Measurements from ENCODE around the gene RAMP2.
"Not testable (repeated sequence)": the region's sequence is repeated elsewhere in the genome, so short reads cannot be mapped to it uniquely, and the experiment has no call there.

RAMP2 gene

DNA sequence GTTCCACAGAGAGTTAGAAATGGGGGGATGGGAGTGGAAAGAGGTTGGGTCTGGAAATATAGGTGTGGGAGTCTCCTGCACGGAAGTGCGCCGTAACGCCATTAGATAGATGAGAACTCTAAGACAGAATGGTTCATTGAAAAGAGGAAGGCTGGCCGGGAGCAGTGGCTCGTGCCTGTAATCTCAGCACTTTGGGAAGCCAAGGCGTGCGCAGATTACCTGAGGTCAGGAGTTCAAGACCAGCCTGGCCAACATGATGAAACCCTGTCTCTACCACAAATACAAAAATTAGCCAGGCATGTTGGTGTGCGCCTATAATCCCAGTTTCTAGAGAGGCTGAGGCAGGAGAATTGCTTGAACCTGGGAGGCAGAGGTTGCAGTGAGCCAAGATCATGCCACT is 7.0 kb downstream of the RAMP2 start:
- not testable (repeated sequence) for H3K27me3 ChIP-seq (ENCODE audit: control insufficient read depth in 1 of 2, insufficient read depth in 2 of 2, low read length in 2 of 2); H3K4me1 ChIP-seq (ENCODE audit: control insufficient read depth in 1 of 2, insufficient read depth in 2 of 2, low read length in 2 of 2); H3K27ac ChIP-seq (ENCODE audit: low read depth, low read length); H3K9ac ChIP-seq (ENCODE audit: low read depth in 1 of 2, low read length in 2 of 2); H3K36me3 ChIP-seq (ENCODE audit: control insufficient read depth in 1 of 2, insufficient read depth in 2 of 2, low read length in 2 of 2); H3K4me3 ChIP-seq (ENCODE audit: low read depth in 1 of 2, low read length in 2 of 2); H3K9me3 ChIP-seq (ENCODE audit: control insufficient read depth in 1 of 2, low read length in 2 of 2)

DNA sequence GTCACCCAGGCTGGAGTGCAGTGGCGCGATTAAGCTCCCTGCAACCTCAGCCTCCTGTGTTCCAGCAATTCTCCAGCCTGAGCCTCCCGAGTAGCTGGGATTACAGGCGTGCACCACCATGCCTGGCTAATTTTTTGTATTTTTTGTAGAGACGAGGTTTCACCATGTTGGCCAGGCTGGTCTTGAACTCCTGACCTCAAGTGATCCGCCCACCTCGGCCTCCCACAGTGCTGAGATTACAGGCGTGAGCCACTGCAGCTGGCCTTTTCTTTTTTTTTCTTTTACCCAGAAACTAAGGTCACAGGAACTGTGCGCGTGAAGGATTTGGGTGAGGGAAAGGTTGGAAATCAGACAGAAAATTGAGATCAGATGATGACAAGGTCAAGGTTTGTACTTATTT is 8.9 kb downstream of the RAMP2 start:
- H3K4me3 ChIP-seq (ENCODE audit: low read depth in 1 of 2, low read length in 2 of 2); H3K27me3 ChIP-seq (ENCODE audit: control insufficient read depth in 1 of 2, insufficient read depth in 2 of 2, low read length in 2 of 2); H3K9me3 ChIP-seq (ENCODE audit: control insufficient read depth in 1 of 2, low read length in 2 of 2); H3K27ac ChIP-seq (ENCODE audit: low read depth, low read length); H3K9ac ChIP-seq (ENCODE audit: low read depth in 1 of 2, low read length in 2 of 2); H3K36me3 ChIP-seq (ENCODE audit: control insufficient read depth in 1 of 2, insufficient read depth in 2 of 2, low read length in 2 of 2): not testable (repeated sequence)
- peaks cover 10 to 12% of the 10 kb centered on the region in 2 donors for H3K4me1 ChIP-seq (ENCODE audit: control insufficient read depth in 1 of 2, insufficient read depth in 2 of 2, low read length in 2 of 2)

DNA sequence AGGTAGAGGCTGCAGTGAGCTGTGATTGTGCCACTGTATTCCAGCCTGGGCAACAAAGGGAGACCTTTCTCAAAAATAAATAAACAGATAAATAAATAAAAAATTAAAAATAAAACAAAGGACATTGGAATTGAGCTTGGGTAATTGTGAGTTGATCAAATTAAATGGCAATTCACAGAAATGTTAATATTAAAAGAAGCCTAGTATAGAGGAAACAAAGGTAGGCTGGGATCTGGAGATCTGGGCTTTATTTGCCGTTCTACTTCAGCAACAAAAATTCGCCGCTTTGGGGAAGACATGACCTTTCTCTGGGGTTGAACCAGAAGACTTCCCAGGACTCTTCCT is 11.9 kb downstream of the RAMP2 start:
- Histone ChIP-seq H3K27ac (ENCODE audit: low read depth, low read length) (peak overlapping the region; percentile 64), H3K9ac (ENCODE audit: low read depth in 1 of 2, low read length in 2 of 2) (peak overlapping the region; percentile 86 to 88), H3K36me3 (ENCODE audit: control insufficient read depth in 1 of 2, insufficient read depth in 2 of 2, low read length in 2 of 2) (peaks cover 11 to 24% of the 10 kb centered on the region in 2 donors), H3K27me3 (ENCODE audit: control insufficient read depth in 1 of 2, insufficient read depth in 2 of 2, low read length in 2 of 2) (no peaks in the 10 kb centered on the region), H3K4me3 (ENCODE audit: low read depth in 1 of 2, low read length in 2 of 2) (peak overlapping the region; percentile 86 to 99), H3K4me1 (ENCODE audit: control insufficient read depth in 1 of 2, insufficient read depth in 2 of 2, low read length in 2 of 2) (peaks cover 10 to 12% of the 10 kb centered on the region in 2 donors), H3K9me3 (ENCODE audit: control insufficient read depth in 1 of 2, low read length in 2 of 2) (no peaks in the 10 kb centered on the region)

DNA sequence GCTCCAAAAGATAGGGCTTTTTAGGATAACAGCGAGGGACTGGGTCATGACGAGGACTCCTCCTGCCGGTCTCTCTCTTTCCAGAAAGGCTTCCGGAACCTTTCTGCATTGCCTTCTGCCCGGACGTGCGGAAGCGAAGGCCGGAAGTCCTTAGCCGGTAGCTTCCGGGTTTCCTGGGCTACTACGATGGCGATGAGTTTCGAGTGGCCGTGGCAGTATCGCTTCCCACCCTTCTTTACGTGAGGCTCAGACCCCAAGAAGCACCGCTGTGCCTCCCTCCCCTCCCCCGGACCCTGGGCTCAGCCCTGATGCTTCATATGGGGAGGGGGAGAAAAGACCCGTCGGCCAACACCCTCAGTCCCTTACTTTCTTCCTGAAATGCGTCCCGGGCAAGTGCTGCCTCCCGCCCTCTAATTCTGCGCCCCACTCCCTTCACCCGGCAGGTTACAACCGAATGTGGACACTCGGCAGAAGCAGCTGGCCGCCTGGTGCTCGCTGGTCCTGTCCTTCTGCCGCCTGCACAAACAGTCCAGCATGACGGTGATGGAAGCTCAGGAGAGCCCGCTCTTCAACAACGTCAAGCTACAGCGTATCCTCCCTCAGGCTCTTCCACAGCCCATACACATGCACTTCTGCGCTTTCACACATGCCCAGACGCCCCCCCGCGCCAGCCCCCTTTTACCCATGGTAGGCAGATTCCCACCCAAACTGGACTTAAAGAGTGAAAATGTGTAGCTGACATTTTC is 12.4 kb downstream of the RAMP2 start, which contains the start of gene VPS25:
TSS of gene VPS25 (plus strand) at position 160 of the 746 bp plus-strand sequence. CDS start at position 187, 27 bp downstream.
- peaks cover 14 to 30% of the 10 kb centered on the region in 2 donors for H3K36me3 ChIP-seq (ENCODE audit: control insufficient read depth in 1 of 2, insufficient read depth in 2 of 2, low read length in 2 of 2)
- no peaks in the 10 kb centered on the region for H3K27me3 ChIP-seq (ENCODE audit: control insufficient read depth in 1 of 2, insufficient read depth in 2 of 2, low read length in 2 of 2)
- peak within 1 kb of the TSS; percentile 64 for H3K27ac ChIP-seq (ENCODE audit: low read depth, low read length)
- peak within 1 kb of the TSS; percentile 86 to 88 for H3K9ac ChIP-seq (ENCODE audit: low read depth in 1 of 2, low read length in 2 of 2)
- no peaks in the 10 kb centered on the region for H3K9me3 ChIP-seq (ENCODE audit: control insufficient read depth in 1 of 2, low read length in 2 of 2)
- H3K4me3 ChIP-seq (ENCODE audit: low read depth in 1 of 2, low read length in 2 of 2) = peak within 1 kb of the TSS; percentile 86 to 99
- peaks cover 10 to 12% of the 10 kb centered on the region in 2 donors for H3K4me1 ChIP-seq (ENCODE audit: control insufficient read depth in 1 of 2, insufficient read depth in 2 of 2, low read length in 2 of 2)

DNA sequence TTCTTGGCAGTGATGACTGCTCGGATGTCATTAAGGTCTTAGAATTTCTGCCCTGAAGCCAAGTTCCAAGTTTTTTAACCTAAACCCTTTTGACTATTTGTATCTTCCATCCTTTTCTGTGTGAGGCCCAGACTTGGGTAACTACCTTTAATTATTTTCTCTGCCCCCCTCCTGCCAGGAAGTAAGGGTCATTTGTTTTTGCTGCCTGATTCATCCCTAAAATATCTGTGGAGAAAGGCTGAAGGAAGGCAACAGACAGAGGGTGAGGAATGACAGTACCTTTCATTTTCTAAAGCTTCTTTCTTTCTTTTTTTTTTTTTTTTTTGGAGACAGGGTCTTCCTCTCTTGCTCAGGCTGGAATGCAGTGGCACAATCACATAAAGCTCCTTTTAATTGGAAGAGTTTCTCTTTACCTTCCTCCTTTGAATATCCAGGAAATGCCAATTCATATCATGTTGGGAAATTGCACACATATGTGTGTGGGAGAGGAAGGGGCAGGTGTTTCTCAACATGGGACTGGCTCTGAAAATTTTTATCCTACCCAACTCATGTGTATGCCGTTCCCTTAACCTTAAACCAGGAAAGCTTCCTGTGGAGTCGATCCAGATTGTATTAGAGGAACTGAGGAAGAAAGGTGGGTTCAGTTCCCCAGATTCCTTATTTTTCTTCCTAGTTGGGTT is 13.2 kb downstream of the RAMP2 start:
- H3K9ac ChIP-seq (ENCODE audit: low read depth in 1 of 2, low read length in 2 of 2) = peak overlapping the region; percentile 86 to 88
- no peaks in the 10 kb centered on the region for H3K27me3 ChIP-seq (ENCODE audit: control insufficient read depth in 1 of 2, insufficient read depth in 2 of 2, low read length in 2 of 2)
- no peak overlapping the region for H3K27ac ChIP-seq (ENCODE audit: low read depth, low read length)
- H3K9me3 ChIP-seq (ENCODE audit: control insufficient read depth in 1 of 2, low read length in 2 of 2) = no peaks in the 10 kb centered on the region
- H3K36me3 ChIP-seq (ENCODE audit: control insufficient read depth in 1 of 2, insufficient read depth in 2 of 2, low read length in 2 of 2) = peaks cover 18 to 37% of the 10 kb centered on the region in 2 donors
- peak overlapping the region; percentile 86 to 99 for H3K4me3 ChIP-seq (ENCODE audit: low read depth in 1 of 2, low read length in 2 of 2)
- peaks cover 10 to 12% of the 10 kb centered on the region in 2 donors for H3K4me1 ChIP-seq (ENCODE audit: control insufficient read depth in 1 of 2, insufficient read depth in 2 of 2, low read length in 2 of 2)

DNA sequence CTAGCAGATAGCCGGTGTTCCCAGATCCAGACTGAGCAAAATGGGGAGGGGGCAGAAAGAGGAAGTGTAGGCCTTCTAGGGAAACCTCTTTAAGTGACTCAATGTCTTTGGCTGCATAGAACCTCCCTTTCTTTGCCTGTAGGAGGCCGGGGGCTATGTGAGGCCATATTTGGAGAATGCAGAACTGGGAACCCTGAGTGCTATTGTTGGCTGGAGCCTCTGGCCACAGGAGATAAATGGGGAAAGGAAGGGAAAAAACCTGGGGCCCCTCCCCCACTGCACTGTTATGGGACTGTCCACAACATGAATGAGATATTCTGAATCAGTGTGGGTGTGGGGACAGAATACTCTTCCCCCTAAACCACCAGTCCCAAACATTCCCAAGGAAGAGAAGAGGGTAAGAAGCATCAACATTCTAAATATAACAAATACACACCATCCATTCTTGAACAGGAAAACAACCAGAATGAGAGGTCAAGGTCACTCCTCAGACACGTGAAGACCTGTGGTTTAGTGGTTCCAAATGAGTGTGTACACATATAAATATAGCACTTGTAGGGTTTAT is 14.6 kb downstream of the RAMP2 start:
- no peak overlapping the region for H3K27ac ChIP-seq (ENCODE audit: low read depth, low read length)
- no peaks in the 10 kb centered on the region for H3K9me3 ChIP-seq (ENCODE audit: control insufficient read depth in 1 of 2, low read length in 2 of 2)
- peaks cover 17 to 20% of the 10 kb centered on the region in 2 donors for H3K4me1 ChIP-seq (ENCODE audit: control insufficient read depth in 1 of 2, insufficient read depth in 2 of 2, low read length in 2 of 2)
- no peak overlapping the region for H3K4me3 ChIP-seq (ENCODE audit: low read depth in 1 of 2, low read length in 2 of 2)
- no peaks in the 10 kb centered on the region for H3K27me3 ChIP-seq (ENCODE audit: control insufficient read depth in 1 of 2, insufficient read depth in 2 of 2, low read length in 2 of 2)
- peaks cover 22 to 39% of the 10 kb centered on the region in 2 donors for H3K36me3 ChIP-seq (ENCODE audit: control insufficient read depth in 1 of 2, insufficient read depth in 2 of 2, low read length in 2 of 2)
- no peak overlapping the region for H3K9ac ChIP-seq (ENCODE audit: low read depth in 1 of 2, low read length in 2 of 2)

DNA sequence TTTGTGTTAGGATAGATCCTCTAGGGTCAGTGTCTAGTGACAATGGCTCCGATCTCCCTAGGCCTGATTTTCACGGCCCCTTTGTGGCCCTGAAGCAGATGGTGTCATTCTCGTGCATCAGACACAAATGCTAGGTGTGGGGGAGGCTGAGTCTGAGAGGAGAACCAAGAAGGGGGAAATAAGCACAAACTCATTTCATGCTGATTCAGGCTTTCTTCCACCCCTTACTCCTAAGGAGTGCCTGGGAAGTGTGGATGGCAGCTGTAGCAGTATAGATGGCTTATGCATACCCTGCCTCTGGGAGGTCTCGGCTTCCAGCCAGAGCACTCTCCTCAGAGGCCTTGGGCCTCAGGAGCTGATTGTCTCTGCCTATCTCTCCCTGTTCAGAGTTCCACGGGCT is 17.5 kb downstream of the RAMP2 start:
- Histone ChIP-seq H3K9me3 (ENCODE audit: control insufficient read depth in 1 of 2, low read length in 2 of 2) (no peaks in the 10 kb centered on the region), H3K4me3 (ENCODE audit: low read depth in 1 of 2, low read length in 2 of 2) (no peak overlapping the region), H3K36me3 (ENCODE audit: control insufficient read depth in 1 of 2, insufficient read depth in 2 of 2, low read length in 2 of 2) (peaks cover 22 to 39% of the 10 kb centered on the region in 2 donors), H3K27me3 (ENCODE audit: control insufficient read depth in 1 of 2, insufficient read depth in 2 of 2, low read length in 2 of 2) (peaks cover 18 to 21% of the 10 kb centered on the region in 2 donors), H3K27ac (ENCODE audit: low read depth, low read length) (no peak overlapping the region), H3K9ac (ENCODE audit: low read depth in 1 of 2, low read length in 2 of 2) (no peak overlapping the region), H3K4me1 (ENCODE audit: control insufficient read depth in 1 of 2, insufficient read depth in 2 of 2, low read length in 2 of 2) (peaks cover 24 to 28% of the 10 kb centered on the region in 2 donors)

DNA sequence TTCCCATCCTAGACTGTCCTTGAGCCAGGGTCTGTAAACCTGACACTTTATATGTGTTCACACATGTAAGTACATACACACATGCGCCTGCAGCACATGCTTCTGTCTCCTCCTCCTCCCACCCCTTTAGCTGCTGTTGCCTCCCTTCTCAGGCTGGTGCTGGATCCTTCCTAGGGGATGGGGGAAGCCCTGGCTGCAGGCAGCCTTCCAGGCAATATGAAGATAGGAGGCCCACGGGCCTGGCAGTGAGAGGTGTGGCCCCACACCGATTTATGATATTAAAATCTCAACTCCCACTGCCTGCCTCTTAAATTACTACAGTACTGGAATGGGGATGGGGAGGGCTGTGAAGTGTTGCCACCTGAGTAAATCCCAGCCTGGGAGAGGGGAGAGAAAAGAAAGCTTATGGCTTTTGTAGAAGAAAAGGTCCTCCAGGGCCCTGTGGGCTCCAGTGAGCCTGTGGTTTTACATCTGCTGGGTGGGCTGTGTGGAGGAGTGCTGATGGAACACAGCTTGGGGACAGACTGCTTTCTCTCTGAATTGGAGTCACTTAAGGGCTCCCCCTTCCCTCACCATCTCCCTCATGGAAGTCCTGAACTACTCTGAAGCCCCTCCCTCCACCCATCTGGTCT is 18.4 kb downstream of the RAMP2 start:
- no peak overlapping the region for H3K27ac ChIP-seq (ENCODE audit: low read depth, low read length)
- peak overlapping the region in 1 of 2 donors; percentile 57 for H3K4me3 ChIP-seq (ENCODE audit: low read depth in 1 of 2, low read length in 2 of 2)
- peaks cover 16 to 20% of the 10 kb centered on the region in 2 donors for H3K4me1 ChIP-seq (ENCODE audit: control insufficient read depth in 1 of 2, insufficient read depth in 2 of 2, low read length in 2 of 2)
- no peaks in the 10 kb centered on the region for H3K9me3 ChIP-seq (ENCODE audit: control insufficient read depth in 1 of 2, low read length in 2 of 2)
- peaks cover 24 to 26% of the 10 kb centered on the region in 2 donors for H3K27me3 ChIP-seq (ENCODE audit: control insufficient read depth in 1 of 2, insufficient read depth in 2 of 2, low read length in 2 of 2)
- H3K36me3 ChIP-seq (ENCODE audit: control insufficient read depth in 1 of 2, insufficient read depth in 2 of 2, low read length in 2 of 2) = peaks cover 22 to 39% of the 10 kb centered on the region in 2 donors
- no peak overlapping the region for H3K9ac ChIP-seq (ENCODE audit: low read depth in 1 of 2, low read length in 2 of 2)

DNA sequence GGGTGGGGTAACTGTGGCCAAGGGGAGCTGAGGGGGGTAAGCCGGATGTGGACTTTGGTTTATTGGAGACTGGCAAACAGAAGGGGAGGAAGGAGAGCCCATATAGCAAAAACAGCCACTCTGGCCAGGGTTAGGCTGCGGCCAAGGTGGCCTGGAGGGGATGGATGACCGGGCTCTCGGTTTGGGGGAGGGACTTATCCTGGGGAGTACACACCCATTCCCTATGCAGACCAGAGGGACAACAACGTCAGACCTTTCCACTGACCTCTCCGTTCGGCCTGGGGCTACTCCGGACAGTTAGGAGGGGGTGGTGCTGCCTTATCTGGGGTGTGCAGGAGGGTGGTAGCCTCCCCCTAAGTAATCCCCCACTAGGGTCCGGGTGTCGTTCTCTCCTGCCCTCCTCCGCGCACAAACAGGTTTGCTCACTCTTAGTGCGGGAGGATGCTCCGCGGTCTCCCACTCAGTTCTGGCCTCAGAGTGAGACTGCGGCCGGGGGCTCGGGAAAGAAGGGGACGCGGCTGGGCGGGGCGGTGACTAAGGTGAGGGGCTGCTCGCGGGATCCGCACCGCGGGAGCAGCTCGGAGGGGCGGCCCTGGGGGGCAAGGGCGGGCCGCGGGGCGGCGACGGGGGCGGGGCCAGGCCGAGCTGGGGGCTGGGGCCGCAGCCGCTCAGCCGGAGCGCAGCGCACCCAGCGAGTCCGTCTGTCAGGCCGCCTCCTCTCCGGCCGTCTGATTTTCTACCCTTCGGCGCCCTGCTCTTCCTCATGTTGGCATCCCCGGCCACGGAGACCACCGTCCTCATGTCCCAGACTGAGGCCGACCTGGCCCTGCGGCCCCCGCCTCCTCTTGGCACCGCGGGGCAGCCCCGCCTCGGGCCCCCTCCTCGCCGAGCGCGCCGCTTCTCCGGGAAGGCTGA is 19.2 kb downstream of the RAMP2 start, which contains the start of gene WNK4:
TSS of gene WNK4 (plus strand) at position 675 of the 915 bp plus-strand sequence. CDS start at position 764, 89 bp downstream.
- peaks cover 16 to 18% of the 10 kb centered on the region in 2 donors for H3K4me1 ChIP-seq (ENCODE audit: control insufficient read depth in 1 of 2, insufficient read depth in 2 of 2, low read length in 2 of 2)
- peak within 1 kb of the TSS; percentile 36 for H3K27ac ChIP-seq (ENCODE audit: low read depth, low read length)
- H3K36me3 ChIP-seq (ENCODE audit: control insufficient read depth in 1 of 2, insufficient read depth in 2 of 2, low read length in 2 of 2) = peaks cover 20 to 37% of the 10 kb centered on the region in 2 donors
- H3K27me3 ChIP-seq (ENCODE audit: control insufficient read depth in 1 of 2, insufficient read depth in 2 of 2, low read length in 2 of 2) = peaks cover 30 to 31% of the 10 kb centered on the region in 2 donors
- H3K9me3 ChIP-seq (ENCODE audit: control insufficient read depth in 1 of 2, low read length in 2 of 2) = no peaks in the 10 kb centered on the region
- peak within 1 kb of the TSS; percentile 57 to 58 for H3K4me3 ChIP-seq (ENCODE audit: low read depth in 1 of 2, low read length in 2 of 2)
- H3K9ac ChIP-seq (ENCODE audit: low read depth in 1 of 2, low read length in 2 of 2) = peak within 1 kb of the TSS; percentile 22 to 63
